Measurements from ENCODE around the gene PNLIPRP2.

GRCh38 chr10:116637830-116638229 is 17.1 kb downstream of the PNLIPRP2 start:
- TF ChIP-seq, protein P1, sequence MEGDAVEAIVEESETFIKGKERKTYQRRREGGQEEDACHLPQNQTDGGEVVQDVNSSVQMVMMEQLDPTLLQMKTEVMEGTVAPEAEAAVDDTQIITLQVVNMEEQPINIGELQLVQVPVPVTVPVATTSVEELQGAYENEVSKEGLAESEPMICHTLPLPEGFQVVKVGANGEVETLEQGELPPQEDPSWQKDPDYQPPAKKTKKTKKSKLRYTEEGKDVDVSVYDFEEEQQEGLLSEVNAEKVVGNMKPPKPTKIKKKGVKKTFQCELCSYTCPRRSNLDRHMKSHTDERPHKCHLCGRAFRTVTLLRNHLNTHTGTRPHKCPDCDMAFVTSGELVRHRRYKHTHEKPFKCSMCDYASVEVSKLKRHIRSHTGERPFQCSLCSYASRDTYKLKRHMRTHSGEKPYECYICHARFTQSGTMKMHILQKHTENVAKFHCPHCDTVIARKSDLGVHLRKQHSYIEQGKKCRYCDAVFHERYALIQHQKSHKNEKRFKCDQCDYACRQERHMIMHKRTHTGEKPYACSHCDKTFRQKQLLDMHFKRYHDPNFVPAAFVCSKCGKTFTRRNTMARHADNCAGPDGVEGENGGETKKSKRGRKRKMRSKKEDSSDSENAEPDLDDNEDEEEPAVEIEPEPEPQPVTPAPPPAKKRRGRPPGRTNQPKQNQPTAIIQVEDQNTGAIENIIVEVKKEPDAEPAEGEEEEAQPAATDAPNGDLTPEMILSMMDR (conservative IDR thresholded peaks at IDR 0.05; ENCODE audit: low read length), result no peak
- TF ChIP-seq EZH2phosphoT487 (IDR thresholded peaks at IDR 0.05; ENCODE audit: borderline replicate concordance, low read depth, low read length), result no peak
